PC-9 (cell line): Measurements from ENCODE around the gene SALL3. TPM values are rescaled to one million over a fixed set of nuclear protein-coding genes. Genes with fewer than 3 reads are reported as not detected.

Experiments
- BruUV-seq: library from RNA; stranded (reverse); fragments of 400-500 nt; replicated peaks from 2 replicates; lab custom pipeline; 2021; lab: Mats Ljungman, UMichigan
- CTCF ChIA-PET: fragments of 300-600 bp; sonication (Branson Sonifier 250); formaldehyde crosslinking; loops from one replicate; lab custom pipeline; 2022; ENCODE audit warnings: antibody characterized with exemption; lab: Charles Lee
- POLR2A ChIA-PET: fragments of 300-600 bp; sonication (Branson Sonifier 250); formaldehyde crosslinking; loops from one replicate; lab custom pipeline; 2022; ENCODE audit warnings: antibody characterized with exemption; ENCODE audit not compliant: unreplicated experiment; lab: Charles Lee
- DNase-seq, 2 experiments: peaks; one replicate each; pipeline versions ENCODE4 v3.0.0 to v3.0.0-alpha.2; 2015 to 2022; ENCODE audit warnings: mixed read lengths in 1 of 2
- H2AFZ ChIP-seq: fragments of 200-600 bp; sonication (generic); 2 replicates; pipeline ENCODE4 v1.8.1; 2017; ENCODE audit warnings: antibody characterized with exemption
- H3F3A ChIP-seq: fragments of 200-600 bp; sonication (generic); 2 replicates; pipeline ENCODE4 v1.8.1; 2017; ENCODE audit warnings: antibody characterized with exemption, mild to moderate bottlenecking, low read depth; ENCODE audit not compliant: insufficient read depth
- H3K27ac ChIP-seq: fragments of 200-600 bp; sonication (generic); 2 replicates; pipeline ENCODE4 v1.6.1; 2016; ENCODE audit warnings: mixed run types
- H3K27me3 ChIP-seq: fragments of 200-600 bp; sonication (generic); 2 replicates; pipeline ENCODE4 v1.6.1; 2016; ENCODE audit warnings: low read depth, mixed run types; ENCODE audit not compliant: insufficient read depth
- H3K36me3 ChIP-seq: fragments of 200-600 bp; sonication (generic); 2 replicates; pipeline ENCODE4 v1.6.1; 2016; ENCODE audit warnings: low read depth, mixed run types
- H3K4me1 ChIP-seq: fragments of 200-600 bp; sonication (generic); replicated peaks from 2 replicates; pipeline ENCODE4 v1.6.1; 2016; ENCODE audit warnings: mixed run types; ENCODE audit not compliant: insufficient read depth
- H3K4me2 ChIP-seq: fragments of 200-600 bp; sonication (generic); 2 replicates; pipeline ENCODE4 v1.6.1; 2017; ENCODE audit warnings: mixed run types
- H3K4me3 ChIP-seq: fragments of 200-600 bp; sonication (generic); 2 replicates; pipeline ENCODE4 v1.6.1; 2016; ENCODE audit warnings: mixed run types
- H3K79me2 ChIP-seq: fragments of 200-600 bp; sonication (generic); 2 replicates; pipeline ENCODE4 v1.6.1; 2017; ENCODE audit warnings: low read depth, mixed run types
- H3K9me2 ChIP-seq: fragments of 200-600 bp; sonication (generic); 2 replicates; pipeline ENCODE4 v1.8.1; 2017; ENCODE audit warnings: mild to moderate bottlenecking; ENCODE audit not compliant: insufficient read depth
- H3K9me3 ChIP-seq: fragments of 200-600 bp; sonication (generic); 2 replicates; pipeline ENCODE4 v1.8.1; 2016; ENCODE audit warnings: low read depth; ENCODE audit not compliant: insufficient read depth
- H4K20me1 ChIP-seq: fragments of 200-600 bp; sonication (generic); 2 replicates; pipeline ENCODE4 v1.8.1; 2017; ENCODE audit not compliant: insufficient read depth
- CTCF ChIP-seq: fragments of 200-600 bp; sonication (generic); conservative IDR thresholded peaks from 2 replicates; pipeline ENCODE4 v1.6.1; 2017; ENCODE audit warnings: mixed run types, antibody characterized with exemption, mild to moderate bottlenecking, moderate library complexity
- EZH2 ChIP-seq: fragments of 200-600 bp; sonication (generic); IDR thresholded peaks from 2 replicates; pipeline ENCODE4 v1.8.0; 2017; ENCODE audit warnings: antibody characterized with exemption, low read depth
- intact Hi-C: fragments of 100-400 bp; cut with micrococcal nuclease; formaldehyde crosslinking; loops from one replicate; pipeline ENCODE4 v1.10.0; 2022; ENCODE audit not compliant: unreplicated experiment
- total RNA-seq: library from RNA; stranded (reverse); gene quantifications from 2 replicates; pipeline ENCODE4 v1.2.3, GENCODE V29; 2021

The SALL3 gene
- total RNA-seq, 1 experiment from 2014 or later: not detected

GRCh38 chr18:78965917-78966792 is 13.5 kb upstream of the SALL3 start:
- DNase-seq: no peak
- Histone ChIP-seq H3K4me1 (no peaks in the 10 kb centered on the region), H3K27me3 (peaks cover 59% of the 10 kb centered on the region), H3K9me3 (no peaks in the 10 kb centered on the region), H3K9me2 (no peaks in the 10 kb centered on the region; the same call in 1 of the 2 replicates), H3K27ac (no peak overlapping the region), H3K79me2 (no peaks in the 10 kb centered on the region), H2AFZ (no peak overlapping the region), H3K4me2 (no peak overlapping the region), H4K20me1 (no peaks in the 10 kb centered on the region), H3K36me3 (no peaks in the 10 kb centered on the region), H3K4me3 (no peak overlapping the region), H3F3A (peaks cover 15% of the 10 kb centered on the region)
- no TSS peak for BruUV-seq
- CTCF ChIA-PET: no interaction called here
- POLR2A ChIA-PET: no interaction called here
- TF ChIP-seq CTCF (no peak), EZH2 (no peak)
- intact Hi-C loops: no loop called here

GRCh38 chr18:78966793-78967106 is 12.9 kb upstream of the SALL3 start:
- ChIA-PET CTCF (no interaction called here), POLR2A (no interaction called here)
- H3K36me3 ChIP-seq: no peaks in the 10 kb centered on the region
- H3K4me3 ChIP-seq: no peak overlapping the region
- no peak overlapping the region for H2AFZ ChIP-seq
- H3K79me2 ChIP-seq: no peaks in the 10 kb centered on the region
- no peaks in the 10 kb centered on the region; the same call in 1 of the 2 replicates for H3K9me2 ChIP-seq
- intact Hi-C loops: no loop called here
- H3K9me3 ChIP-seq: no peaks in the 10 kb centered on the region
- H4K20me1 ChIP-seq: no peaks in the 10 kb centered on the region
- TF ChIP-seq EZH2 (no peak), CTCF (no peak)
- no peak overlapping the region for H3K27ac ChIP-seq
- BruUV-seq: no TSS peak
- peaks cover 62% of the 10 kb centered on the region for H3K27me3 ChIP-seq
- DNase-seq: no peak
- no peak overlapping the region for H3K4me2 ChIP-seq
- H3F3A ChIP-seq: peaks cover 15% of the 10 kb centered on the region
- H3K4me1 ChIP-seq: no peaks in the 10 kb centered on the region

- CTCF ChIA-PET: no interaction called here
- Histone ChIP-seq H3K4me3 (no peak overlapping the region), H3K36me3 (no peaks in the 10 kb centered on the region), H3K4me2 (no peak overlapping the region), H2AFZ (no peak overlapping the region), H3K79me2 (no peaks in the 10 kb centered on the region), H4K20me1 (no peaks in the 10 kb centered on the region), H3K9me2 (no peaks in the 10 kb centered on the region), H3K27me3 (peaks cover 71% of the 10 kb centered on the region), H3F3A (peaks cover 6% of the 10 kb centered on the region), H3K27ac (no peak overlapping the region), H3K4me1 (no peaks in the 10 kb centered on the region), H3K9me3 (no peaks in the 10 kb centered on the region)
- intact Hi-C loops: no loop called here
- BruUV-seq: no TSS peak
- DNase-seq: no peak
- POLR2A ChIA-PET: no interaction called here
- no peak for TF ChIP-seq CTCF
- no peak for TF ChIP-seq EZH2
Measured at GRCh38 chr18:78967692-78968091, 11.9 kb upstream of the SALL3 start.
